GM21529 (cell line): ENCODE data around the gene HECTD1.
"Not testable (repeated sequence)": the region's sequence is repeated elsewhere in the genome, so short reads cannot be mapped to it uniquely, and the experiment has no call there.

Experiments
- ATAC-seq: cut with Tn5 transposase; IDR thresholded peaks from one replicate; pipeline ENCODE4 v1.9.1; 2021; ENCODE audit not compliant: unreplicated experiment

The HECTD1 gene

GRCh38 chr14:31057701-31058364, 149.8 kb downstream of the HECTD1 start:
- no peak for ATAC-seq

- no peak for ATAC-seq
Observed at GRCh38 chr14:31057035-31057434, 150.6 kb downstream of the HECTD1 start.

DNA sequence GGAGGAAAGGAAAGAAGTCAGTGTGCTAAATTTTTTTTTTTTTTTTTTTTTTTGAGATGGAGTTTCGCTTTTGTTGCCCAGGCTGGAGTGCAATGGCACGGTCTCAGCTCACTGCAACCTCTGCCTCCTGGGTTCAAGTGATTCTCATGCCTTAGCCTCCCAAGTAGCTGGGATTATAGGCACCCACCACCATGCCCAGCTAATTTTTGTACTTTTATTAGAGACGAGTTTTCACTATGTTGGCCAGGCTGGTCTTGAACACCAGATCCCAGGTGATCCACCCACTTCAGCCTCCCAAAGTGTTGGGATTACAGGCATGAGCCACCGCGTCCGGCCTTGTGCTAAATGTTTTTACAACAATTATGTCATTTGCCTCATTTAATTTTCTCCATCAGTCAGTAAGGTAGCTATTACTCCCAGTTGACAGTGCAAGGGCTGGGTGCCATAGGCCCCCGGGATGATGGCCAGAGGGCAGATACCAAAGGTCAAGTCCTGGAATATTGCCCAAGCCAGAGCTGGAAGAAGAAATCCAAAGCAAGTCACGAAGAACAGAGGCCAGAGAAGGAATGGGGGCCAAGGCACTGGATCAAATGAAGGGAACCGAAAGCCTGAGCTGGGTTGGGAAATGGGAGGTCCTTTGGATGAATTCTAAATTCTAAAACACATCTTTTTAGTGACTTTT, 154.5 kb downstream of the HECTD1 start:
- ATAC-seq, result not testable (repeated sequence)

DNA sequence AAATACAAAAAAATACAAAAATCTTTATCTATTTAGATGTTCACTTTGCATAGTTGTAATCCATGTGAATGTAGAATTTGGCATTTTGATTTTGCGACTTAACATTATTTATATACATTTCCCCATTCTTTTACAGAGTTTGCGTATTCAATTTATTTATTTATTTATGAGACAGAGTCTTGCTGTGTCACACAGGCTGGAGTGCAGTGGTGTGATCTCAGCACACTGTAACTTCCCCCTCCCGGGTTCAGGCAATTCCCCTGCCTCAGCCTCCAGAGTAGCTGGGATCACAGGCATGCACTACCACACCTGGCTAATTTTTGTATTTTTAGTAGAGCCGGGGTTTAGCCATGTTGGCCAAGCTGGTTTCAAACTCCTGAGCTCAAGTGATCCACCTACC, 156.1 kb downstream of the HECTD1 start:
- no peak for ATAC-seq

GRCh38 chr14:31051023-31051422, 156.6 kb downstream of the HECTD1 start:
- ATAC-seq, result no peak
